Astrocyte (in vitro differentiated cells and primary cell): Measurements from ENCODE around the gene CDC42EP1. TPM values are rescaled to one million over a fixed set of nuclear protein-coding genes. Genes with fewer than 3 reads are reported as not detected.
"Not testable (repeated sequence)": the region's sequence is repeated elsewhere in the genome, so short reads cannot be mapped to it uniquely, and the experiment has no call there.

Source experiments
- DNase-seq: peaks from one replicate; pipeline ENCODE4 v3.0.0-alpha.2; 2010; ENCODE audit warnings: low read depth
- FAIRE-seq: peaks from 2 replicates; lab custom pipeline; 2011; peaks lifted over from hg19 to GRCh38; lab: Jason Lieb, UNC
- H2AFZ ChIP-seq: 2 replicates; pipeline ENCODE4 v1.6.0; 2012; ENCODE audit warnings: low read depth, low read length, inconsistent platforms
- H3K27ac ChIP-seq: 2 replicates; pipeline ENCODE4 v1.5.1; 2011; ENCODE audit warnings: low read depth, low read length, inconsistent platforms
- H3K27me3 ChIP-seq: 2 replicates; pipeline ENCODE4 v1.6.0; 2011; ENCODE audit warnings: low read length, inconsistent platforms; ENCODE audit not compliant: insufficient read depth
- H3K36me3 ChIP-seq: 2 replicates; pipeline ENCODE4 v1.5.1; 2011; ENCODE audit warnings: low read length, inconsistent platforms; ENCODE audit not compliant: insufficient read depth
- H3K4me1 ChIP-seq: 2 replicates; pipeline ENCODE4 v1.5.1; 2011; ENCODE audit warnings: low read length, inconsistent platforms; ENCODE audit not compliant: insufficient read depth
- H3K4me2 ChIP-seq: 2 replicates; pipeline ENCODE4 v1.6.0; 2012; ENCODE audit warnings: low read length, inconsistent platforms
- H3K4me3 ChIP-seq: 2 replicates; pipeline ENCODE4 v1.5.1; 2011; ENCODE audit warnings: low read depth, mild to moderate bottlenecking, low read length, inconsistent platforms; ENCODE audit not compliant: insufficient read depth
- H3K79me2 ChIP-seq: 2 replicates; pipeline ENCODE4 v1.6.0; 2012; ENCODE audit warnings: mild to moderate bottlenecking, low read length, inconsistent platforms; ENCODE audit not compliant: insufficient read depth
- H3K9ac ChIP-seq: 2 replicates; pipeline ENCODE4 v1.6.0; 2012; ENCODE audit warnings: mild to moderate bottlenecking, low read length, inconsistent platforms
- H3K9me3 ChIP-seq: 2 replicates; pipeline ENCODE4 v1.5.1; 2012; ENCODE audit warnings: low read depth, mild to moderate bottlenecking, low read length, inconsistent platforms; ENCODE audit not compliant: insufficient read depth
- H4K20me1 ChIP-seq: 2 replicates; pipeline ENCODE4 v1.6.0; 2012; ENCODE audit warnings: low read length, inconsistent platforms; ENCODE audit not compliant: insufficient read depth
- H3K27ac Mint-ChIP-seq: one replicate; pipeline ENCODE4 v1.8.0; 2021; ENCODE audit warnings: mild to moderate bottlenecking, mixed read lengths; ENCODE audit not compliant: unreplicated experiment
- H3K27me3 Mint-ChIP-seq: one replicate; pipeline ENCODE4 v1.8.0; 2021; ENCODE audit warnings: low read depth, mixed read lengths; ENCODE audit not compliant: unreplicated experiment
- H3K36me3 Mint-ChIP-seq: one replicate; pipeline ENCODE4 v1.8.0; 2021; ENCODE audit warnings: low read depth, mixed read lengths; ENCODE audit not compliant: unreplicated experiment
- H3K4me1 Mint-ChIP-seq: one replicate; pipeline ENCODE4 v1.8.0; 2021; ENCODE audit warnings: low read depth, mixed read lengths; ENCODE audit not compliant: unreplicated experiment
- H3K4me3 Mint-ChIP-seq: one replicate; pipeline ENCODE4 v1.8.0; 2021; ENCODE audit warnings: mild to moderate bottlenecking, moderate library complexity, mixed read lengths; ENCODE audit not compliant: unreplicated experiment
- H3K9me3 Mint-ChIP-seq: one replicate; pipeline ENCODE4 v1.8.0; 2021; ENCODE audit warnings: mild to moderate bottlenecking, mixed read lengths; ENCODE audit not compliant: unreplicated experiment
- CTCF ChIP-seq: IDR thresholded peaks from 2 replicates; pipeline ENCODE4 v1.5.1; 2011; ENCODE audit warnings: low read depth, mild to moderate bottlenecking, inconsistent platforms, low read length, moderate library complexity; ENCODE audit not compliant: insufficient read depth
- EZH2 ChIP-seq: IDR thresholded peaks from 2 replicates; pipeline ENCODE4 v1.6.1; 2012; ENCODE audit warnings: mild to moderate bottlenecking, low read length, inconsistent platforms; ENCODE audit not compliant: insufficient read depth
- total RNA-seq: library from RNA; stranded (reverse); gene quantifications from 2 replicates; pipeline ENCODE4 v1.2.1, GENCODE V29; 2021

Gene CDC42EP1
- total RNA-seq, 1 donor from 2014 or later: 106 TPM

- no peaks in the 10 kb centered on the region for H3K9me3 ChIP-seq
- H3K27ac Mint-ChIP-seq: no peak overlapping the region
- no peak for FAIRE-seq
- H3K79me2 ChIP-seq: no peaks in the 10 kb centered on the region
- H3K36me3 ChIP-seq: no peaks in the 10 kb centered on the region
- H3K9me3 Mint-ChIP-seq: no peaks in the 10 kb centered on the region
- peak overlapping the region; percentile 36 for H3K4me2 ChIP-seq
- H3K9ac ChIP-seq: no peak overlapping the region
- DNase-seq: no peak
- H3K27me3 Mint-ChIP-seq: no peaks in the 10 kb centered on the region
- no peaks in the 10 kb centered on the region for H3K36me3 Mint-ChIP-seq
- peaks cover 4% of the 10 kb centered on the region for H3K4me1 ChIP-seq
- H3K4me1 Mint-ChIP-seq: peaks cover 4% of the 10 kb centered on the region
- no peak overlapping the region for H3K4me3 ChIP-seq
- no peak overlapping the region for H3K4me3 Mint-ChIP-seq
- no peaks in the 10 kb centered on the region for H4K20me1 ChIP-seq
- TF ChIP-seq EZH2 (no peak), CTCF (no peak)
- no peak overlapping the region for H3K27ac ChIP-seq
- peaks cover 5% of the 10 kb centered on the region for H3K27me3 ChIP-seq
- H2AFZ ChIP-seq: no peak overlapping the region
These were observed 40.9 kb downstream of the CDC42EP1 start for GRCh38 chr22:37601203-37601539.

- H3K9ac ChIP-seq: no peak overlapping the region
- H4K20me1 ChIP-seq: no peaks in the 10 kb centered on the region
- no peak for FAIRE-seq
- no peak overlapping the region for H3K27ac ChIP-seq
- peak; percentile 61 for DNase-seq
- Mint-ChIP-seq H3K36me3 (no peaks in the 10 kb centered on the region), H3K9me3 (no peaks in the 10 kb centered on the region), H3K27me3 (no peaks in the 10 kb centered on the region), H3K4me1 (peaks cover 4% of the 10 kb centered on the region), H3K4me3 (peak overlapping the region; percentile 40), H3K27ac (no peak overlapping the region)
- TF ChIP-seq EZH2: no peak
- H3K4me1 ChIP-seq: peaks cover 4% of the 10 kb centered on the region
- no peaks in the 10 kb centered on the region for H3K79me2 ChIP-seq
- no peaks in the 10 kb centered on the region for H3K9me3 ChIP-seq
- H3K4me2 ChIP-seq: peak overlapping the region; percentile 36
- H3K36me3 ChIP-seq: no peaks in the 10 kb centered on the region
- H3K27me3 ChIP-seq: peaks cover 5% of the 10 kb centered on the region
- H3K4me3 ChIP-seq: no peak overlapping the region
- H2AFZ ChIP-seq: no peak overlapping the region
These were observed 41.5 kb downstream of the CDC42EP1 start for GRCh38 chr22:37601540-37602442.

GRCh38 chr22:37602546-37603277, 42.4 kb downstream of the CDC42EP1 start:
- H3K27ac Mint-ChIP-seq, H3K4me3 Mint-ChIP-seq, DNase-seq, H3K4me2 ChIP-seq, H2AFZ ChIP-seq, FAIRE-seq, H3K4me1 Mint-ChIP-seq, H3K27me3 Mint-ChIP-seq, H3K79me2 ChIP-seq, H3K36me3 Mint-ChIP-seq, H3K27ac ChIP-seq, H3K36me3 ChIP-seq, H3K4me3 ChIP-seq, H3K9ac ChIP-seq, H3K27me3 ChIP-seq, H3K4me1 ChIP-seq, H4K20me1 ChIP-seq, H3K9me3 Mint-ChIP-seq, H3K9me3 ChIP-seq: not testable (repeated sequence)
